Transverse colon (tissue), 3 donors: ENCODE data around the gene EHBP1.

Experiments used
- EP300 ChIP-seq: sonication (generic); formaldehyde crosslinking; IDR thresholded peaks from one replicate; pipeline ENCODE4 v1.6.1; 2017; ENCODE audit warnings: antibody characterized with exemption, low read depth
- POLR2A ChIP-seq: fragments of 450-650 bp; IDR thresholded peaks from one replicate; pipeline ENCODE4 v1.6.1; 2016; ENCODE audit warnings: antibody characterized with exemption, mild to moderate bottlenecking, moderate library complexity
- POLR2AphosphoS5 ChIP-seq, 3 donors: sonication (generic); formaldehyde crosslinking; IDR thresholded peaks; one replicate each; pipeline ENCODE4 v1.6.1; 2016; ENCODE audit warnings: antibody characterized with exemption in 3 of 3

- TF ChIP-seq POLR2A (no peak), EP300 (no peak), POLR2AphosphoS5 (IDR thresholded peaks at IDR 0.05) (no peak)
Observed at GRCh38 chr2:62908145-62908544, 202.6 kb downstream of the EHBP1 start.
